ENCODE data around the gene FSTL4.
"Not testable (repeated sequence)": the region's sequence is repeated elsewhere in the genome, so short reads cannot be mapped to it uniquely, and the experiment has no call there.

FSTL4 gene

DNA sequence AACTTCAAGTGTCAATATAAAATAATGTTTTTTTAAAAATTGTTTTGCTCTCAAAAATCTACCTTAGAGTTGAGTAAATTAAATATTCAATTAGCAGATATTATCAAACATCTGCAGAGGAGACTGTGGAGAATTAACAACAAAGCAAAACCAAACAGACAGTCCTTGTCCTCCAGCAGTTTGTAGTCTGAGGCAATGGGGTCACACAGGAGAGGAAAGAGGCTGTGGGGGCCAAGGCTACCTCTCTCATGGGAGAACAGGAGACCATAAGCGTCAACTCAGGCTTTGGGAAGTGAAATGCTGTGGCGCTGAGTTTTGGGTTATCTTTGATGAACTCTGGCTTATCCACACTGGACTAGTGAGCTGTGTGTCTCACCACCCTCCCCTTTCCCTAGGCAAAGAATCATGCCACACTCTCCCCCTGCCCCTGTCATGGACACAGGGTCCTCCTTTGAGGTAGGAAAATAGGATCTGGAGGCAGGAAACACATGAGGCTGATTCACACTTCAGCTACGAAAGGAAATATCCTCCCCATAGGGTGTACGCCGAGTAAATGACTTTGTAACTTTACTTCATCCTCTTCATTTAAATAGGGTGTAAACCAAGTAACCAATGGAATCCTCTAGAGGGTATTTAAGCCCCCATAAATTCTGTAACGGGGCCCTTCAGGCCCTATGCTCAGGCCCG, 152.7 kb downstream of the FSTL4 start:
- in situ Hi-C loops (cut with MboI; ENCODE audit: low sequenced_read_pairs), result no loop called here

DNA sequence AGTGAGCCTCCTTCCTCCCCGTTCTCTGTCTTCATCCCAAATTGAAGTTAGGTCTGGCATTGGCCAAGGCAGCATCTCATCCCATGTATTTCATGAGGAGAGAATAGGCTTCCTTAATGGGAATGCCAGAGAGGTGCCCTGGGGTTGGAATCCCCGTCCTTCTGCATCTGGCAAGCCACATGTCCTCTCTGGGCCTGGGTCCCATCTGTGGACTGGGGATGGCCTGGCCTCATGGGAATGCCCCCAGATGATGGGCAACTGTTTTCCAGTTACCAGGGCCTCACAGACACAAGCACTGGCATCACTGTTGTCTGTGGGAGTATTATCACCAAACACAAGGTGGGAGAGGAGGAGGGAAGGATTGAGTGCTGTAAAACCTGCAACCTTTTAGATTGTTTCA, 153.9 kb downstream of the FSTL4 start:
- in situ Hi-C loops (cut with MboI; ENCODE audit: low sequenced_read_pairs), result no loop called here

DNA sequence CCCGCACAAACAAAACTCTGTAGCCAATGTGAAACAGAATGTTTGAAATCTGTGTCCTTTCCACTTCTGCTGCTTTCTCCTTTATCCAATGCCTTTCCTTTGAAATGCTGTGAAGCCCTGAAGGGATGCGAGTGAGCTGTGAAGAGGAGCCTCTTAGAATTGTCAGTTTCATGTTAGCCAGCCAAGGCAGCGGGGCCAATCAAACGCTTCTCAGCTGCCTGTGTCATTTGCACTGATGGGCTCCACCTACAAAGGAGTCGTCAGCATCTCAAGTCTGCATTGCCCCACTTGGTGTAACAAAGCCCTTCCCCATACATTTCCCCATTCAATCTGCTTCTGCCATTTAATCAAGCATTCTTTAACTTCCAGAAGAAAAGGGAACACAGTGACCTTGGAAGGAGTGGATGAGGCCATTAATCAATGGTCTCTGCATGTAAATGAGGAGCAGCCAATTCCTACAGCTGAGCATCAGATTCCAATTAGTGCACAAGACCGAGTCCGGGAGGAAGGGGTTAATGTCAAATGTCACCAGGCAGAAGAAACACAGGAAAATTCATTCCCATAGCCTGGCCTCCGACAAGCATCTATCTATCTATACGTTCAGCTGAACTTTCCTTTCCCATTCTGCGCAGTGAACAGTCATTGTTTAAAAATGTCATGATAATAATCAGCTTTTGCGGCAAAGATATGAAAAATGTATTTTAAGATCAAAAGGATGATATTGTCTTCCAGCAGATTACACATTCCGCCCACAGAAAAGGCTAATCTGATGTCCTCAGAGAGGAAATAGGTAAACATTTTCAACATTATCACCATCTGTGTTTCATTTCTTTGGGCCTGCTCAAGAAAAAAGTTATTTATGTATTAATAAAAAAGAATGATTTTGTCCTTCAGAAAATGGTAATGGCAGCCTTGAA, 154.6 kb downstream of the FSTL4 start:
- in situ Hi-C loops (cut with MboI; ENCODE audit: low sequenced_read_pairs), result no loop called here

- in situ Hi-C loops (cut with MboI; ENCODE audit: low sequenced_read_pairs), result no loop called here
These were observed 155.4 kb downstream of the FSTL4 start for GRCh38 chr5:133456933-133457402.

GRCh38 chr5:133455676-133456075, 156.7 kb downstream of the FSTL4 start:
- in situ Hi-C loops (cut with MboI; ENCODE audit: low sequenced_read_pairs), result no loop called here

- in situ Hi-C loops (cut with MboI; ENCODE audit: low sequenced_read_pairs), result no loop called here
These were observed 157.9 kb downstream of the FSTL4 start for GRCh38 chr5:133454442-133454841.

- in situ Hi-C loops (cut with MboI; ENCODE audit: low sequenced_read_pairs), result no loop called here
These were observed 158.5 kb downstream of the FSTL4 start for GRCh38 chr5:133453831-133454230.

GRCh38 chr5:133453084-133453780, 159.1 kb downstream of the FSTL4 start:
- in situ Hi-C loops (cut with MboI; ENCODE audit: low sequenced_read_pairs), result no loop called here

DNA sequence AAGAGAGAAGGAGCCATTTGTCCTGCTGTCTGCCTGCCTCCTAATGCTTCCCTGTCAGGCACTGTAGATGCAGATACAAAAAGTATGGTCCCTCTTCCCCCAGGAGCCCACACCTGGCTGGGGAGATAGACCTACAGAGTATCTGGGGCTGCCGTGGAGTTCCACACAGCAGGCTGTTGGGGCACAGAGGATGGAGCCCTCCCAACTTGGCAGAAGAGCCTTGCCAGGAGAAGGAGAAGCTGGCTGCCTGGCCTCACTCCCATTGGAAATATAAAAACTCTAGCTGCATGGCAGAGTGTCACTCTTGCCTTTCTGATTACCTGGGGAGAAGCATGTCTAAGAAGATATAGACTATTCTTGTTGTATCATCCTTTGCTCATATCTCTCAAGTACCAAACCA, 160.4 kb downstream of the FSTL4 start:
- in situ Hi-C loops (cut with MboI; ENCODE audit: low sequenced_read_pairs), result no loop called here

- in situ Hi-C loops (cut with MboI; ENCODE audit: low sequenced_read_pairs), result no loop called here
These were observed 162.1 kb downstream of the FSTL4 start for GRCh38 chr5:133450286-133450685.

DNA sequence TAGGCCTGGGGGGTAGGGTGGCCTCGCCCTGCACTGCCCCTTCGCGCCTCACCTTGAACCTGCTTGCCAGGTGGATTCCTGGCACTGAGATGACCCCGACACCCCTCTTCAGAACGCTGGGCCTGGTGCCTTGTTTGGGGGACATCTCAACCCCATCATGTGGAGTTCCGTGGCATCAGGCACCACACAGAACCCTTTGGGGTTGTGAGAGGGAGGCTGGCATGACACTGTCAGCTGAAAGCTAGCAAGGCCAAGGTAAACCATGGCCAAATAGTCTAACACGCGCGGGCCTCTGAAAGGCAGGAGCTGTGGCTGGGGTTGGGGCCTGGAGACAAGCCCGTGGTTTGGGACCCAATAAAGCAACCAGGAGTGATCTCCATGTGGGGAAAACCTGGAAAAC, 163.2 kb downstream of the FSTL4 start:
- in situ Hi-C loops (cut with MboI; ENCODE audit: low sequenced_read_pairs), result no loop called here

GRCh38 chr5:133446440-133446839, 165.9 kb downstream of the FSTL4 start:
- in situ Hi-C loops (cut with MboI; ENCODE audit: low sequenced_read_pairs), result no loop called here

DNA sequence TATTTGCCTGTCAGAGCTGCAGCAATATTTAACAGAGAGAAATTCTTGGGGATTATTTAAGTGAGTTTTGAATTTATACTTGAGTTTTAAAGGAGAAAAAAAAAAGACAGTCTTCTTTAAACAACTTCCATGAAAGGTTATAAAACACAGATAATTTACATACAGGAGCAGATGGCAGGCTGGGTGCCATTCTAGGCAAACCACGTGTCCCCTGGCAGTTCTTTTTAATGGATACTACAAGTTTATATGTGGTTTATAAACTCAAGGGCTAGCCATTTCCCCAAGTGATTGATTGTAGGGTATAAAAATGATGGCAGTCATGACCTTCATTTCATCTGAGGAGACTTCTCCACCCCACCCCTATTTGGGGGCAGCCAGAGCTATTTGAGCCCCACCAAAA, 166.6 kb downstream of the FSTL4 start:
- in situ Hi-C loops (cut with MboI; ENCODE audit: low sequenced_read_pairs), result no loop called here

DNA sequence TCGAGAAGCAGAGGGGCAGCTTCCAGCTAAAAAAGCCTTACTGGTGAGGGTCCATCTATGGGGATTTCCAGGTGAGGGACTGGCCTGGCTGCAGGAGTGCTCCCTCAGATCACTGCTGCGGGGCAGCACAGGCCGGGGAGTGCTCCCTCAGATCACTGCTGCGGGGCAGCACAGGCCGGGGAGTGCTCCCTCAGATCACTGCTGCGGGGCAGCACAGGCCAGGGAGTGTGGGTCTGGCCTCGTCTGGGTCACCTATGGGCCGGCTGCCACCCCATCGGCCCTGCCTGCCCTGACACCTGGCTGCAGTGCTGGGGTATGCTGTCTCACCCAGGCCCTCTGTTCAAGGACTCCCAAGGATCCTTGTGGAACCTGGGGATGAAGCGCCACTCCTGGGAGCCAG, 167.1 kb downstream of the FSTL4 start:
- in situ Hi-C loops (cut with MboI; ENCODE audit: low sequenced_read_pairs), result not testable (repeated sequence)

DNA sequence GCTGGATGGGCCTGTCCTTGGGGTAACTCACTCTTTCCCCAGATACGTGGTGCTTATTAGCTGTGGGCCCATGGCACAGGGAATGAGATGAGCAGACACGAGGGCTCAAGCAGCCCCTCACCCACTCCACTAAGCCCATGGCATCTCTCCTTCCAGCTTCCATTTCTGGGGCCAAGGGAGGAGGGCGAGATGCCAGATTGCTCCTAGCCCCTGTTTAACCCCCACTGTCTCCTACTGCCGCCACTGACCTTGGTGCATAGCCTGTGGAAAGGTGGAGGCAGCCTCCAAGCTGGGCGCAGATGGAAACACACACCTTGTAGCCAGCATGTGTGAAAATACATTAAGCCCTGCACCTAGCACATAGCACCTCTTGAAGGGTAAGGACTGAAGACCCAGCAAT, 167.6 kb downstream of the FSTL4 start:
- in situ Hi-C loops (cut with MboI; ENCODE audit: low sequenced_read_pairs), result no loop called here

- in situ Hi-C loops (cut with MboI; ENCODE audit: low sequenced_read_pairs), result no loop called here
These were observed 171.1 kb downstream of the FSTL4 start for GRCh38 chr5:133441166-133441815.

DNA sequence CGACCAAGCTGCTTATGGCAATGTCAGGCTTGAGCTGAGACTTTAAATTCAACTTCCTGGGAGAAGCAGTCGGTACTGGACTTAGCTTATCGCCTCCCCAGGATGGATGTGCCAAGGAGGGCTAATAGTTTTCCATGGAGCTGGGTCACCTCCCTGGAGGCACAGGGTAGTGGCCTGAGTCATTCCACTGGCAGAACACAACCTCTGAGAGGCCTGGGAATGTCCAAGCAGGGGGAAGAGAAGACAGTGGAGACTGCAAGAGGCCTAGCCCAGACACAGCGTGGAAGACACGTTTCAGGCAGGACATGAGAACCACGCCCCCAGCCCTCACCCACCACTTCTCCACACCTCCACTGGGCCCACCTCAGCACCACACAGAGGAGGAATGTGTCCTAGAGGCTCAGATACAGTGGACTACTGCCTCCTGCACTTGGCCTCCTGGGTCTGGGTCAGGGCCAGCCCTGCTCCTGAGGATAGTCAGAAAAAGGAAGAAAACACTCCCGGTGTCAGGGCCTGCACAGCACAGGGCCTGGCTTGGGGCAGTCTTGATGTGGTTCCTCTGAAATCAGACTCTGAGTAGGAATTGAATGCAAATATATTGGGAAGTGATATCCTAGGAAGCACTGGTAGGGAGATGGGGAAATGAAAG, 171.8 kb downstream of the FSTL4 start:
- in situ Hi-C loops (cut with MboI; ENCODE audit: low sequenced_read_pairs), result no loop called here

DNA sequence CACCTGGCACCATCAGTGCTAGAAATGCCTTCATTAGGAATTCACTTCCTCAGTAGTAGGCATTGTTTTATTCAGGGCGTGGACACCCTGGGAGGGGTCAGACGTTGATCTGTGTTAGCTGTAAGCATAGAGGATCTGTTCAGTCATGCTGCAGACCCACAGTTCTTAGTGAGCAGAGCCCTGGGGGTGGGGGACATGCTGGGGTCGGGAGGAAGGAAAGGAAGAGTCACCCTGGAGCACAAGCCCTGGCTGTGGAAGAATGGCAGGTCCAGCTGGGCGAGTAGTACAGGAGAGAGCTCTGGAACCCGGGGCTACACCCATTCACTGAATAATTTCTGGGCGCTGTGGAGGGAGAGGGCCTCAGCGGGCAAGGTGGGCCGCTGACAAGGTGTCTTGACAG, 172.5 kb downstream of the FSTL4 start:
- in situ Hi-C loops (cut with MboI; ENCODE audit: low sequenced_read_pairs), result no loop called here

DNA sequence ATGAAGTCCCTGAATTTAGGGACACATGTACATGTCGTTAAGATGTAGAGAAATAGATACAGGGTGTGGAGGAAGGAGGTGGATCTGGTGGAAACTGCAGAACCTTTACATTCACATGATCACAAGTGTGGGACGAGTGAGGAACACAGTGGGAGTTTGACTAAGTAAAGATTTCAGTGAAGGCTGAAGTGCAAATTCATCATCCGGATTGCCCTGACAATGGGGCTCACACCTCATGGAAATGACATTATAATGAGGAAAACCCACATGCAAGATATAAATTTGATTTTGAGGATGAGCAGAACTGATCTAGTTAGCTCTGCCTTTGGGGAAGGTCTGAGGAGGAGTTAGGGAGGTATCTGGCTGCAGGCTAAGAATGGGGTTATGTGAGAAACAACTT, 173.9 kb downstream of the FSTL4 start:
- in situ Hi-C loops (cut with MboI; ENCODE audit: low sequenced_read_pairs), result no loop called here

GRCh38 chr5:133434336-133434735, 178.0 kb downstream of the FSTL4 start:
- in situ Hi-C loops (cut with MboI; ENCODE audit: low sequenced_read_pairs), result no loop called here

- in situ Hi-C loops (cut with MboI; ENCODE audit: low sequenced_read_pairs), result no loop called here
These were observed 178.7 kb downstream of the FSTL4 start for GRCh38 chr5:133433641-133434040.
